ENCODE results near the gene TMEM51. TPM values are rescaled to one million over a fixed set of nuclear protein-coding genes. Genes with fewer than 3 reads are reported as not detected.

Gene TMEM51
- total and polyA plus RNA-seq, 2 of the 13 experiments (the other 11 are each of a cell fraction or from before 2014, with no cell fraction given) = 12.2 to 22.3 TPM

GRCh38 chr1:15246960-15247614 is 93.5 kb downstream of the TMEM51 start, which contains the start of gene FHAD1:
Gene FHAD1 (plus strand): TSS chr1:15247223. CDS start chr1:15251785, 4,562 bp downstream.
- Histone ChIP-seq H3K79me2 (ENCODE audit: insufficient read depth, low read length) (no peaks in the 10 kb centered on the region), H3K9ac (ENCODE audit: insufficient read depth, low read depth, low read length) (no peak within 1 kb of the TSS), H3K4me1 (ENCODE audit: insufficient read depth, low read length) (peaks cover 14% of the 10 kb centered on the region), H3K9me3 (ENCODE audit: low read length) (no peaks in the 10 kb centered on the region), H3K27ac (ENCODE audit: extremely low read length, insufficient read depth, low read length) (no peak within 1 kb of the TSS), H3K36me3 (replicated peaks in 1 of 2; ENCODE audit: control insufficient read depth in 1 of 2, insufficient read depth in 2 of 2, low read length in 2 of 2) (no peaks in the 10 kb centered on the region), H3K4me3 (replicated peaks in 1 of 3; ENCODE audit: insufficient read depth in 1 of 3, low read depth in 2 of 3, low read length in 3 of 3) (peak within 1 kb of the TSS in 2 of 3 experiments; percentile 21 to 29; a peak in 3 of 6 replicates), H2AFZ (ENCODE audit: low read length) (no peak within 1 kb of the TSS), H3K27me3 (ENCODE audit: control insufficient read depth in 1 of 2, insufficient read depth in 2 of 2, low read length in 2 of 2) (peaks cover 3 to 59% of the 10 kb centered on the region in 2 experiments; a peak in 4 of 5 replicates), H4K20me1 (ENCODE audit: insufficient read depth, low read length) (no peaks in the 10 kb centered on the region), H3K4me2 (ENCODE audit: low read depth, low read length) (peak within 1 kb of the TSS; percentile 10; the same call in 1 of the 2 replicates)
- POLR2A ChIA-PET = no interaction called here
- DNase-seq (ENCODE audit: low spot score) = no peak
- BruUV-seq (replicated peaks) = no TSS peak
- peak; percentile 63 for ATAC-seq
- intact Hi-C loops (cut with micrococcal nuclease; ENCODE audit: unreplicated experiment) (no loop called here), in situ Hi-C loops (cut with HindIII; ENCODE audit: extremely low pct_ligation_motif_present, low pct_unique_long_range_greater_than_20kb) (no loop called here)
- CTCF ChIA-PET (ENCODE audit: low intra/inter-chr PET ratio, low total read pairs) = no interaction called here
- 41% methylated on average over 31 of the region's 55 CpGs for WGBS (ENCODE audit: low lambda C conversion rate)
- FAIRE-seq = no peak
- TF ChIP-seq CHD4 (IDR thresholded peaks at IDR 0.05; ENCODE audit: borderline replicate concordance, low read length) (peak; percentile 49; the same call in 1 of the 2 replicates), ETV5 (CRISPR knock-in tag; IDR thresholded peaks at IDR 0.05; ENCODE audit: borderline replicate concordance) (0 out of 2 replicates have a peak, but pooled peaks have one; percentile 10), ZNF30 (CRISPR knock-in tag; IDR thresholded peaks at IDR 0.05) (no peak), NRL (CRISPR knock-in tag; IDR thresholded peaks at IDR 0.05; ENCODE audit: borderline replicate concordance) (no peak), MTERF4 (CRISPR knock-in tag; IDR thresholded peaks at IDR 0.05) (0 out of 2 replicates have a peak, but pooled peaks have one; percentile 15), ATF4 (CRISPR knock-in tag; IDR thresholded peaks at IDR 0.05) (no peak), RFX3 (CRISPR knock-in tag; IDR thresholded peaks at IDR 0.05) (peak; percentile 75), SP1 (IDR thresholded peaks at IDR 0.05) (no peak), SP1 (CRISPR knock-in tag; IDR thresholded peaks at IDR 0.05) (peak; percentile 61), ZNF629 (CRISPR knock-in tag; conservative IDR thresholded peaks at IDR 0.05) (peak; percentile 97), ZMYM3 (CRISPR knock-in tag; IDR thresholded peaks at IDR 0.05) (peak; percentile 77), KDM1A (CRISPR knock-in tag; IDR thresholded peaks at IDR 0.05) (0 out of 2 replicates have a peak, but pooled peaks have one; percentile 62), YY1 (IDR thresholded peaks at IDR 0.05; ENCODE audit: insufficient read depth, insufficient replicate concordance, low read depth, low read length) (peak; percentile 57), ESRRA (CRISPR knock-in tag; IDR thresholded peaks at IDR 0.05; ENCODE audit: low read depth) (peak; percentile 72), HOXA3 (CRISPR knock-in tag; IDR thresholded peaks at IDR 0.05) (peak; percentile 53; the same call in 1 of the 2 replicates), NR2F2 (IDR thresholded peaks at IDR 0.05; ENCODE audit: borderline replicate concordance, low read depth) (no peak), RFX1 (IDR thresholded peaks at IDR 0.05) (peak; percentile 86), GABPB1 (CRISPR knock-in tag; IDR thresholded peaks at IDR 0.05) (peak; percentile 50; the same call in 1 of the 2 replicates), SAP130 (CRISPR knock-in tag; IDR thresholded peaks at IDR 0.05; ENCODE audit: low read depth) (peak; percentile 36)
- TF ChIP-seq, protein P1, sequence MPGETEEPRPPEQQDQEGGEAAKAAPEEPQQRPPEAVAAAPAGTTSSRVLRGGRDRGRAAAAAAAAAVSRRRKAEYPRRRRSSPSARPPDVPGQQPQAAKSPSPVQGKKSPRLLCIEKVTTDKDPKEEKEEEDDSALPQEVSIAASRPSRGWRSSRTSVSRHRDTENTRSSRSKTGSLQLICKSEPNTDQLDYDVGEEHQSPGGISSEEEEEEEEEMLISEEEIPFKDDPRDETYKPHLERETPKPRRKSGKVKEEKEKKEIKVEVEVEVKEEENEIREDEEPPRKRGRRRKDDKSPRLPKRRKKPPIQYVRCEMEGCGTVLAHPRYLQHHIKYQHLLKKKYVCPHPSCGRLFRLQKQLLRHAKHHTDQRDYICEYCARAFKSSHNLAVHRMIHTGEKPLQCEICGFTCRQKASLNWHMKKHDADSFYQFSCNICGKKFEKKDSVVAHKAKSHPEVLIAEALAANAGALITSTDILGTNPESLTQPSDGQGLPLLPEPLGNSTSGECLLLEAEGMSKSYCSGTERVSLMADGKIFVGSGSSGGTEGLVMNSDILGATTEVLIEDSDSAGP (CRISPR knock-in tag; IDR thresholded peaks at IDR 0.05; ENCODE audit: borderline replicate concordance) = peak; percentile 19; the same call in 1 of the 2 replicates
